CD4-positive, alpha-beta T cell treated with Interleukin-12 subunit alpha and Interleukin-12 subunit beta, for 1 hour (primary cell): ENCODE results near the gene FBLN5.
A peak's percentile ranks its signal among the peaks of the same experiment; 100 is the strongest.
"Not testable (repeated sequence)": the region's sequence is repeated elsewhere in the genome, so short reads cannot be mapped to it uniquely, and the experiment has no call there.

Experiments
- DNase-seq: peaks from one replicate; pipeline ENCODE4 v3.0.0-alpha.2; 2020

The FBLN5 gene

DNA sequence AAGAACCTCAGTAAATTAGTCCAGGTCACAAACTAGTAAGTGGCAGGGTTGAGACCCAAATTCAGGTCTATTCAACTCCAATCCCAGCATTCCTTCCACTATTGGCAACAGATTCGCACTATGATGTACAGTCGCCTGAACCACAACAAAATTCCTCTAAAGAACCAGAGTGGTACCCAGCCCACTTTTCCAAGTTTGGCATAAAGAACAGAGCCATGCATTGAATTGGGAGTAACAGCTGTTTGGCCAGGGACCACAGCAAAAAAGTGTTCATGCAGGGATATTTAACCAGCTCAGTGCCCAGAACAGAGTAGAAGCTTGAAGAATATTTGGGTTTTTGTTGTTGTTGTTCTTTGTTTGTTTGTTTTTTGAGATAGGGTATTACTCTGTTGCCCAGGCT lies 89.9 kb downstream of the FBLN5 start:
- DNase-seq: no peak

DNA sequence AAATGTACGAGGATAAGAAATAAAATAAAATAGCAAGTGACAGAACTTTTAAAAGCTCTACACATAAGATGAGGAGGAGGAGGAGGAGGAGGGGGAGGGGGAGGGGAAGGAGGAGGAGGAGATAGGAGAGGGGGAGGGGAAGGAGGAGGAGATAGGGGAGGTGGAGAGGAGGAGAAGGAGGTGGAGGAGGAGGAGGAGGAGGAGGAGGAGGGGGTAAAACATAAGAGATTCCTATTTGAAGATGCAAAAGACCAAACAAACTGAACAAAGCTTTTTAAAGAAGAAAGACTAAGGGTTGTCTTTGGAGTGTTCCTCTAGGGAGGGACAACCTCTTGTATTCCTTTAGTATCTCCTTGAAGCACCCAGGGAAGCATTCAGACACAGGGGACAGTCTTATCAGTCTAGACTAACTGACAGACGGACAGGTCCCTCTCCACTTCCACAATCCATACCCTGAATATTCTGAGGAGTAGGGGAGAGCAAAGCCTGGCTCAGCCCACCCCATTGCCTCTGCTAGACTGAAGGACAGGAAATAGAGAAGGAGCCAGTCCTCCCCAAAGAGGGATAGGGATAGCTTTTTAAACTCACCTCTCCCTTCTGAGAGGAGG lies 93.1 kb downstream of the FBLN5 start:
- no peak for DNase-seq

DNA sequence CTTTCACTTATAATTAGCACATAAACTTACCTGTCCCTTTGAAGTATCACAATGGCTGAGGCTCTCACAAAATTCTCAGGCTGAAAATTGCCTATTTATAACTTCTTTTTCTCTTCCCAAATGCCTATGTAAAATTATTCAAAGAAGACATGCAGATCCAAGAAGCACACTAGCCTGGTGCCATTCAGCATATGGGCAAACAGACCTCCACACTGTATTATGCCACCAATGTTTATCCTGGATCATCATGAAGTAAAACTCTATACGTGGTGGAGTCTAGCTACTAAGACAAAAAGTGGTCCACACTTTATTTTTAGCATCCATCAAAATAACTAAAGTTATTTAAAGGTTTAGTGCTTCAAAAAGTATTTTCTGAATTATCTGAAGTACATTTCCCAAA lies 95.9 kb downstream of the FBLN5 start:
- DNase-seq: no peak

- DNase-seq: no peak
Observed at GRCh38 chr14:91848504-91849001, 98.9 kb downstream of the FBLN5 start.

GRCh38 chr14:91847693-91848092 lies 99.8 kb downstream of the FBLN5 start:
- DNase-seq: no peak

DNA sequence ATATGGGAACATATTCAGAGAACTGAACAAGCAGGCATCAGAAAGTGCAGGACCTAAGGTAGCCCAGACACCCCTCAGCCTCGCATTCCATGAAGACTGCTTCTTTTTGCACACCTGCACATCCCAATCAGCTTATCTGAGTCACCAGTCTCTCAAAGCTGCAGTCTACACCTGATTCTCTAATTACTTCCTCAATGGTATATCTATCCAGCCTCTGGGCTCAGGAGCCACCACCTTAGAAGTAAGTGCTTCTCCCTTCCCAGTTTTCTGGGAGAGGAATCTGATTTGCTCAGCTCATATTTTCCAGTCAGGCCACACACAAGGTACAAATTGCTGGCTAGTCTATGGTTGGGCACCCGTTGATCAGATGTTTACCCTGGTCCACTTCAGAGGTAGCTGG lies 101.8 kb downstream of the FBLN5 start:
- no peak for DNase-seq

- DNase-seq: not testable (repeated sequence)
Observed at GRCh38 chr14:91845056-91845455, 102.4 kb downstream of the FBLN5 start.

DNA sequence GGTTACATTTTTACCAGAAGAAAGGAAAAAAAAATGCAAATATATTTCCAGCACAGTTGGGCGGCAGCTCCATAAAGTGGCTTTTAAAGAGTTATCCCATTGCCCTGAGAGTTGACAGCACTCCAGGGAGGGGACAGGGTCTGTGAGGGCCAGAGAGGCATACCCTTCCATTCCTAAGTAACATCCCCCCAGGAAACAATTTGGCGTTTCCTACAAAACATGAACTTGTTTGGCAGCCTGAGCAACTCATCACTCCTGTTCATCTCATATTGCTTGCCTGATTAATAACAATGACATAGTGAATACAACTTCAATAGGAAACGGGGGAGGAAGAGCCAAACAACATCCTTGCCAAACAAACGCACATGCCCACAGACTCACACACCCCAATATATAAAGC lies 103.5 kb downstream of the FBLN5 start:
- no peak for DNase-seq

- DNase-seq: no peak
Observed at GRCh38 chr14:91843437-91843836, 104.1 kb downstream of the FBLN5 start.

GRCh38 chr14:91841065-91841464 lies 106.4 kb downstream of the FBLN5 start:
- no peak for DNase-seq

DNA sequence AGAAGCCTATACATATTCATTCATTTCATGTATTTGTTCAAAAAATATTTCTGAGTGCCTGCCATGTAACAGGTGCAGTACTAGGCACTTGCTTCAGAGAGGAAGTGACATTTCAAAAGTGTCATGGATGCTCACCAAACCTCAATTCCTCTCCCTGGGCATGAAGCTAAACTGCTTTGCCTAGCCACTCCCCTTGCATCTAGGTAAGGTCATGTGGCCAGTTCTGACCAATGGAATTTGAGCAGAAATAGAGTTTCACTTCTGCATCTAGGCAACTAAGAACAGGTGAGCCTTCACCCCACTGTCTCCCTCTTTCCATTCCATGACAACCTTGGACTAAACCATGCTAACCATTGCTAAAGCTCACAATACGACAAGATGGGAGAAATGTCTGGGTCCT lies 107.7 kb downstream of the FBLN5 start:
- peak; percentile 28 for DNase-seq

DNA sequence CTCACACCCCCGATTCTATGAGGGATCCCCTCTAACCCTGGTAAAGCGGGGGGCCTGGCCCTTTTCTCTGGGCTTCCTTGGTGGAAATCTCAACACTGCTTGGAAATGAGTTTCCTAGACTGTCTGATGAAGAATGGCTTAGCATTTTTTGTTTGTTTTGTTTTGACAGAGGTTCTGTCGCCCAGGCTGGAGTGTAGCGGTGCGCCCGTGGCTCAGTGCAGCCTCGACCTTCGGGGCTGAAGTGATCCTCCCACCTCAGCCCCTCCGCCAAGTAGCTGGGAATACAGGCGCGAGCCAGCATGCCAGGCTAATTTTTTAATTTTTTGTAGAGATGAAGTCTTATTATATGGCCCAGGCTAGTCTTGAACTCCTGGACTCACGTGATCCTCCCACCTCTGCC lies 110.4 kb downstream of the FBLN5 start:
- DNase-seq: no peak

DNA sequence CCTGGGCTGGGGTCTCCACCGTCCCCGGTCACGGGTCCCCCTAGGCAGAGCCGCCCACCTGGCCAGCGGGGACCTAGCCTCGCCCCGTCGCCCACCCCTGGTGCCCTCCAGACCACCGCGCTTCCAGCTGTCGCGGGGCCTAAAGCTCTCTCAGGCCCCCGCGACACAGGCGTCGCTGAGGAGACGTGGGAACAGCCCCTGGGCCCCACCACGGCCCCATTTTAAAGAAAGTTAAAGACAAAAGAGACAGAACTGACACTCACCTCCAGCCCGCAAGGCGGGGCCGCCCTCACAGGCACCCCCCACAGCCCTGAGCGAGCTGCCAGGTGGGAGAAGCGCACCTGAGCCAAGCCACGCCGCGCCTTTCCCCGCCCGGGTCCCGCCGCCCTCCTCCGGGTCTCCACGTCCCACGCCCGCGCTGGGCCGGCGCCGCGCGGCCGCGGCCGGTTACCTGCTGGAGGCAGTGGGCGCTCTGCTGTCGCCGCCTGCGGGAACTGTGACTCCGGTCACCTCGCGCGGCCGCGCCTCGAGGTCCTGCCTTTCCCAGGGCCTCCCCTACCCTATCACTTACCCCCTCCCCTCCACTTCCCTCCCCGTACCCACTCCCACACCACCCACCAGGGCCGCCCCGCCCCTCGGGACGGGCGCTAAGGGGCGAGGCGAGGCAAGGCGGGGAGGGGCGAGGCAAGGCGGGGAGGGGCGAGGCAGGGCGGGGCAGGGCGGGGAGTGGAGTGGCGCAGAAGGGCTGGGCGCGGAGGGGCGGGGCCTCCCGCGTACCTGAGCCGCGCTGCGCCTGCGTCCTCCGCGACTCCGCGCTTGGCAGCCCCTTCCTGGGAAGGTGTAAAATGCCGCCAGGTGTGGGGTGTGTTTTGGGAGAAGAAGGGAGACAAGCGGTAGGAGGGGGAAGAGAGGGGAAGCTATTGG lies 111.3 kb downstream of the FBLN5 start:
- peak; percentile 84 for DNase-seq

- DNase-seq: peak; percentile 45
Observed at GRCh38 chr14:91835197-91835919, 112.1 kb downstream of the FBLN5 start.

DNA sequence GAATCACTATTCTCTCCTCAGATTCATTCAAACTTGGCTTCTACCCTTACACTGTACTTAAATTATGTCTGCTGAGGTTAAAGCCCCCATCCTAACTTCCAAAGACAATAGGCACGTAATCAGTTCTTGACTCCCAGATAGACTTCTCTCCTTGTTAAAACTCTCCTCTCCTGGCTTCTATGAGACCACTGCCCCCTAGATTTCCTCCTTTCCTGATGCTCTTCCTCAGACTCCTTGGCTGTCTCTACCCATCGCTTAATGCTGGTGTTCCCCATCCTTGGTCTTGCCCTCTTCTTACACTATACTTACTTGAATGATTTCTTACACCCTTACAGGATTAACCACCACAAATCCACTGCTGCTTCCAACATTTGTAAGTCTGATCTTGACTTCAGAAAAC lies 112.9 kb downstream of the FBLN5 start:
- no peak for DNase-seq

DNA sequence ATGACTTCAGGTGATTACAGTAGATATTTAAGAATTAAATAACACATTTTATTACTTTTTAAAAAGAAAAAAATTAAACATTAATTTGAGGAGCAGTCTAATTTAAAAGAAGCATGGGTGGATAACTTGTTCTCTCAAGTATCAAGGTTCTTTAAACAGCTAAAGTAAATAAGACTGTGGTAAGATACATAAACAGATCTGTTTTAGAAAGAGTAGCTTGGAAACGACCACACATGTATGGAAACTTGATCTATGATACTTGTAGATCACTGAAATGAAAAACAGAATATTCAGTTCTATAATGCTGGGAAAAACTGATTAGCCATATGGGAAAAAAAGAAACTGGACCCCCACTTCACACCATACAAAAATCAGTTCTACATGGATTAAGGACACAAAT lies 116.2 kb downstream of the FBLN5 start:
- DNase-seq: no peak

GRCh38 chr14:91830777-91831176 lies 116.7 kb downstream of the FBLN5 start:
- no peak for DNase-seq

- DNase-seq: no peak
Observed at GRCh38 chr14:91829511-91829910, 118.0 kb downstream of the FBLN5 start.

- no peak for DNase-seq
Observed at GRCh38 chr14:91827746-91828145, 119.7 kb downstream of the FBLN5 start.
